NB4 (cell line): ENCODE data around the gene SOX12.

Source experiments
- CTCF ChIP-seq: IDR thresholded peaks from one replicate; pipeline ENCODE4 v1.5.1; 2012; ENCODE audit warnings: low read depth, low read length
- POLR2A ChIP-seq: IDR thresholded peaks from 2 replicates; pipeline ENCODE4 v1.6.1; 2011; ENCODE audit warnings: mild to moderate bottlenecking; ENCODE audit not compliant: insufficient read length; ENCODE audit errors: extremely low read depth

GRCh38 chr20:276620-277495, 48.5 kb upstream of the SOX12 start:
- TF ChIP-seq CTCF = no peak
- no peak for TF ChIP-seq POLR2A
